ENCODE results near the gene FOSL2. TPM values are rescaled to one million over a fixed set of nuclear protein-coding genes. Genes with fewer than 3 reads are reported as not detected.

The FOSL2 gene
- polyA plus RNA-seq, 1 of the 3 experiments (the other 2 are of a cell fraction): 41.7 TPM

- Histone ChIP-seq H3F3A (replicated peaks; ENCODE audit: insufficient read depth) (peaks cover 5% of the 10 kb centered on the region), H3K9me3 (no peaks in the 10 kb centered on the region), H4K20me1 (ENCODE audit: insufficient read depth) (no peaks in the 10 kb centered on the region), H3K9ac (no peak overlapping the region), H3K9me2 (no peaks in the 10 kb centered on the region), H2AFZ (ENCODE audit: low read depth) (0 out of 2 replicates have a peak overlapping the region, but pooled peaks have one; percentile 3), H3K79me2 (ENCODE audit: insufficient read depth) (no peaks in the 10 kb centered on the region), H3K27me3 (ENCODE audit: insufficient read depth) (no peaks in the 10 kb centered on the region), H3K4me2 (no peak overlapping the region), H3K36me3 (replicated peaks in 1 of 2; ENCODE audit: control insufficient read depth in 1 of 2, insufficient read depth in 2 of 2, low read length in 1 of 2) (no peaks in the 10 kb centered on the region), H3K27ac (ENCODE audit: low read depth in 2 of 2, low read length in 1 of 2) (peak overlapping the region in 1 of 2 experiments; percentile 11; a peak in 1 of 4 replicates), H3K4me3 (ENCODE audit: low read depth in 2 of 2, low read length in 1 of 2) (no peak overlapping the region), H3K4me1 (ENCODE audit: control insufficient read depth in 1 of 2, insufficient read depth in 2 of 2, low read depth in 1 of 2, low read length in 1 of 2) (peaks cover 13 to 42% of the 10 kb centered on the region in 2 experiments; a peak in 3 of 4 replicates)
- POLR2A ChIA-PET: no interaction called here
- no peak for DNase-seq
- CTCF ChIA-PET: no interaction called here
- WGBS (ENCODE audit: low lambda C conversion rate): 86% methylated on average over 16 of the region's 16 CpGs
- TF ChIP-seq EP300 (IDR thresholded peaks at IDR 0.05; ENCODE audit: borderline replicate concordance in 1 of 2, low read depth in 1 of 2, low read length in 1 of 2) (no peak), RAD21 (IDR thresholded peaks at IDR 0.05; ENCODE audit: low read length) (no peak), RFX5 (IDR thresholded peaks at IDR 0.05; ENCODE audit: low read length) (no peak), EZH2phosphoT487 (IDR thresholded peaks at IDR 0.05; ENCODE audit: borderline replicate concordance, low read depth) (no peak), JUND (IDR thresholded peaks at IDR 0.05) (no peak), RXRA (IDR thresholded peaks at IDR 0.05; ENCODE audit: borderline replicate concordance, low read depth) (no peak), CHD2 (IDR thresholded peaks at IDR 0.05; ENCODE audit: low read length, partially characterized antibody) (no peak), MEF2A (IDR thresholded peaks at IDR 0.05; ENCODE audit: borderline replicate concordance, low read depth) (no peak), IRF3 (IDR thresholded peaks at IDR 0.05; ENCODE audit: low read depth, low read length) (no peak), FOSL2 (IDR thresholded peaks at IDR 0.05; ENCODE audit: borderline replicate concordance, low read depth) (no peak), GABPA (IDR thresholded peaks at IDR 0.05; ENCODE audit: low read depth) (no peak), MXI1 (IDR thresholded peaks at IDR 0.05; ENCODE audit: low read depth, low read length) (no peak), USF1 (IDR thresholded peaks at IDR 0.05; ENCODE audit: borderline replicate concordance, low read depth) (no peak)
Measured at GRCh38 chr2:28352610-28353195, 40.0 kb upstream of the FOSL2 start.

- TF ChIP-seq POLR2AphosphoS5 (IDR thresholded peaks at IDR 0.05; ENCODE audit: low read depth, low read length) (no peak), FOXJ3 (CRISPR knock-in tag; IDR thresholded peaks at IDR 0.05) (peak; percentile 74; the same call in 1 of the 2 replicates)
- Histone ChIP-seq H3K4me1 (ENCODE audit: control insufficient read depth in 1 of 2, insufficient read depth in 2 of 2, low read depth in 1 of 2, low read length in 1 of 2) (peaks cover 13 to 36% of the 10 kb centered on the region in 2 experiments; a peak in 3 of 4 replicates), H3F3A (replicated peaks; ENCODE audit: insufficient read depth) (peaks cover 5% of the 10 kb centered on the region), H3K9ac (no peak overlapping the region), H3K79me2 (ENCODE audit: insufficient read depth) (no peaks in the 10 kb centered on the region), H4K20me1 (ENCODE audit: insufficient read depth) (no peaks in the 10 kb centered on the region), H3K27me3 (ENCODE audit: insufficient read depth) (no peaks in the 10 kb centered on the region), H2AFZ (ENCODE audit: low read depth) (0 out of 2 replicates have a peak overlapping the region, but pooled peaks have one; percentile 89), H3K4me2 (no peak overlapping the region), H3K9me3 (no peaks in the 10 kb centered on the region), H3K36me3 (replicated peaks in 1 of 2; ENCODE audit: control insufficient read depth in 1 of 2, insufficient read depth in 2 of 2, low read length in 1 of 2) (no peaks in the 10 kb centered on the region), H3K9me2 (no peaks in the 10 kb centered on the region), H3K27ac (ENCODE audit: low read depth in 2 of 2, low read length in 1 of 2) (peak overlapping the region; percentile 60 to 97; a peak in 3 of 4 replicates), H3K4me3 (ENCODE audit: low read depth in 2 of 2, low read length in 1 of 2) (no peak overlapping the region)
- DNase-seq: no peak
- ChIA-PET CTCF (interaction anchor here (0.6 to 2.4 kb wide), 7 partner anchors 14 to 671 kb away, joined by 3 to 7 read pairs (median 3); no protein-coding TSS in a partner anchor), POLR2A (interaction anchor here (0.7 to 3.7 kb wide), 12 partner anchors 9 to 617 kb away, joined by 3 to 79 read pairs (median 4); partner anchors contain the start of genes FOSL2 and PPP1CB)
- 97% methylated on average over 7 of the region's 10 CpGs for WGBS (ENCODE audit: low lambda C conversion rate)
Measured at GRCh38 chr2:28354920-28355520, 37.6 kb upstream of the FOSL2 start.
